Measurements from ENCODE around the gene FCHSD2. TPM values are rescaled to one million over a fixed set of nuclear protein-coding genes. Genes with fewer than 3 reads are reported as not detected.
"Not testable (repeated sequence)": the region's sequence is repeated elsewhere in the genome, so short reads cannot be mapped to it uniquely, and the experiment has no call there.

The FCHSD2 gene
- total RNA-seq, 4 donors from 2014 or later, result 6.7 to 14.7 (median 8.5) TPM

GRCh38 chr11:72863091-72863490 is 279.0 kb downstream of the FCHSD2 start:
- TF ChIP-seq CTCF (IDR thresholded peaks at IDR 0.05) (no peak), POLR2A (IDR thresholded peaks at IDR 0.05) (no peak)
- WGBS, 2 donors, result 94 to 97% methylated on average over 1 of the region's 1 CpG
- H3K4me3 ChIP-seq (ENCODE audit: low read depth, poor library complexity, severe bottlenecking), result no peak overlapping the region
- no peak for DNase-seq (ENCODE audit: low spot score in 2 of 2)
- intact Hi-C loops (cut with DNase I; ENCODE audit: low total_unique reads), result no loop called here

GRCh38 chr11:72860592-72860991 is 281.5 kb downstream of the FCHSD2 start:
- TF ChIP-seq CTCF (IDR thresholded peaks at IDR 0.05) (no peak), POLR2A (IDR thresholded peaks at IDR 0.05) (no peak)
- no peak for DNase-seq (ENCODE audit: low spot score in 2 of 2)
- H3K4me3 ChIP-seq (ENCODE audit: low read depth, poor library complexity, severe bottlenecking), result no peak overlapping the region
- WGBS, 2 donors, result 84 to 89% methylated on average over 4 of the region's 4 CpGs
- intact Hi-C loops (cut with DNase I; ENCODE audit: low total_unique reads), result no loop called here

- no peak overlapping the region for H3K4me3 ChIP-seq (ENCODE audit: low read depth, poor library complexity, severe bottlenecking)
- no peak for DNase-seq (ENCODE audit: low spot score in 2 of 2)
- no peak for TF ChIP-seq CTCF (IDR thresholded peaks at IDR 0.05)
- no peak for TF ChIP-seq POLR2A (IDR thresholded peaks at IDR 0.05)
- WGBS, 2 donors, result 99% methylated on average over 4 of the region's 4 CpGs
- intact Hi-C loops (cut with DNase I; ENCODE audit: low total_unique reads), result no loop called here
Measured at GRCh38 chr11:72860010-72860409, 282.1 kb downstream of the FCHSD2 start.

GRCh38 chr11:72859126-72859525 is 283.0 kb downstream of the FCHSD2 start:
- DNase-seq (ENCODE audit: low spot score in 2 of 2), result no peak
- no peak overlapping the region for H3K4me3 ChIP-seq (ENCODE audit: low read depth, poor library complexity, severe bottlenecking)
- TF ChIP-seq POLR2A (IDR thresholded peaks at IDR 0.05) (no peak), CTCF (IDR thresholded peaks at IDR 0.05) (no peak)
- WGBS, 2 donors, result 93 to 94% methylated on average over 3 of the region's 3 CpGs
- intact Hi-C loops (cut with DNase I; ENCODE audit: low total_unique reads), result loop anchor here (10.0 kb wide), 1 partner anchor 394 kb away; no protein-coding TSS in a partner anchor

DNA sequence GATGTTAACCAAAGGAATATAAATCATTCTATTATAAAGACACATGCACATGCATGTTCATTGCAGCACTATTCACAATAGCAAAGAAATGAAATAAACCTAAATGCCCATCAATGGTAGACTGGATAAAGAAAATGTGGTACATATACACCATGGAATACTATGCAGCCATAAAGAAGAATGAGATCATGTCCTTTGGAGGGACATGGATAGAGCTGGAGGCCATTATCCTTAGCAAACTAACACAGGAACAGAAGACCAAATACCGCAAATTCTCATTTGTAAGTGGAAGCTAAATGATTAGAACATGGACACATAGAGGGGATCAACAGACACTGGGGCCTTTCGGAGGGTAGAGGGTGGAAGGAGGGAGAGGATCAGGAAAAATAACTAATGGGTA is 283.9 kb downstream of the FCHSD2 start:
- DNase-seq (ENCODE audit: low spot score in 2 of 2); H3K4me3 ChIP-seq (ENCODE audit: low read depth, poor library complexity, severe bottlenecking): not testable (repeated sequence)
- 95 to 100% methylated on average over 2 of the region's 2 CpGs for WGBS, 2 donors
- intact Hi-C loops (cut with DNase I; ENCODE audit: low total_unique reads), result loop anchor here (10.0 kb wide), 1 partner anchor 393 kb away; no protein-coding TSS in a partner anchor

DNA sequence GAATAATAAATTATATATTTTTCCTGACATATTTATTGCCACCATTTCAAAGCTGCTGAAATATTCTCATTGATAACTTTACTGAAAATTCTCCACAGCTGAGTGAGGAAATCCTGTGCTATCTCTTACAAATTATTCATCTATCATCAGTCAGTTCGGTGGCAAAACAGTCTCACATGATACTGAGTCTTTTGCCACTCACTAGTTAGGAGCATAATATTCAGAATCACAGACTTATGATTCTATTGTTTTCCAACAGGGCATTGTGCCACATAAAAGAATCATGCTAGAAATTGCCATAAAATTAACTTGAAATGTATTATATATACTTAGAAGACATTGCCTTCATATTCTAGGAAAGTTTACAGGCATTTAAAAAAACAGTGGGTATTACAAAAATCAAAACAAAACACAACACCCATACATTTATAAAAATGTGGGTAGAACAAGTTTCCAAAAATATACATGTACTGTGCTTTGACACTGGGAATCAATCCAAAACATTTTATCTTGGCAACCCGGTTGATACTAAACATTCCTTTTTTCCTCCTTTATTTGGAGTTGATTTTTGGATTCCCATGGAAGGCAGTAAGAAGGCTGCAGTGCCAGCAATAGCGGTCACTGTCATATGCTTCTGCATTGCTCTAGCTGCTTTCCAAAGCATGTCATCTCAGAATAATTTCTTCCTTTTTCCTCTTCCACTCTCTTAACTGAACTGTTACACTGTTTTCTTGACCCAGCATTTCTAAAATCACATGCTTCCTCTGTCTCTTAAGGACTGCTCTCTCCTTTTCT is 285.4 kb downstream of the FCHSD2 start:
- no peak for DNase-seq (ENCODE audit: low spot score in 2 of 2)
- no peak overlapping the region for H3K4me3 ChIP-seq (ENCODE audit: low read depth, poor library complexity, severe bottlenecking)
- intact Hi-C loops (cut with DNase I; ENCODE audit: low total_unique reads), result loop anchor here (10.0 kb wide), 1 partner anchor 392 kb away; no protein-coding TSS in a partner anchor
- TF ChIP-seq CTCF (IDR thresholded peaks at IDR 0.05) (no peak), POLR2A (IDR thresholded peaks at IDR 0.05) (no peak)
- 13 to 19% methylated on average over 3 of the region's 3 CpGs for WGBS, 2 donors

Data from lower leg skin (tissue), 4 donors.